ENCODE results near the gene NHSL2. TPM values are rescaled to one million over a fixed set of nuclear protein-coding genes. Genes with fewer than 3 reads are reported as not detected.

Gene NHSL2
- total RNA-seq, 4 donors from 2014 or later = 7.6 to 30.8 (median 9.1) TPM

DNA sequence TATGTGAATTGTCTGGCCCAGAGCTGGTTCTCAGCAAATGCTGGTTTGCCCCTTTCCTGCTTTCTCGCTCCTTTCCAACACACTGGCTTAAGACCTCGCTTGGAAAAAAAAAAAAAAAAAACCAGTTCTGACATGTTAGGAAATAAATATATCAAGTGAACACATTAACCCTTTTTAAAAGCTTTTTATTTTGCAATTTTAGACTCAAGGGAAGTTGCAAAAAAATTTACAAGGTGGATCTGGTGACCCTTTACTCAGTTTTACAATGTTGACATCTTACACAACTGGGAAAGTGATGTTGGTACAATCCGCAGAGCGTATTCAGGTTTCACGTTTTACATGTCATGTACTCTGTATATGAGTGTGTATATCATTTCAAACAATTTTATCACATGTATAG lies 121.0 kb downstream of the NHSL2 start:
- Histone ChIP-seq H3K9me3 (no peaks in the 10 kb centered on the region), H3K27ac (no peak overlapping the region), H3K4me1 (no peaks in the 10 kb centered on the region), H3K36me3 (no peaks in the 10 kb centered on the region), H3K4me3 (no peak overlapping the region), H3K27me3 (peaks cover 0 to 5% of the 10 kb centered on the region in 2 donors)
- TF ChIP-seq CTCF (IDR thresholded peaks at IDR 0.05) = no peak
- TF ChIP-seq POLR2A (IDR thresholded peaks at IDR 0.05) = no peak
- no peak for DNase-seq
- intact Hi-C loops (cut with DNase I; ENCODE audit: low total_unique reads) = no loop called here

DNA sequence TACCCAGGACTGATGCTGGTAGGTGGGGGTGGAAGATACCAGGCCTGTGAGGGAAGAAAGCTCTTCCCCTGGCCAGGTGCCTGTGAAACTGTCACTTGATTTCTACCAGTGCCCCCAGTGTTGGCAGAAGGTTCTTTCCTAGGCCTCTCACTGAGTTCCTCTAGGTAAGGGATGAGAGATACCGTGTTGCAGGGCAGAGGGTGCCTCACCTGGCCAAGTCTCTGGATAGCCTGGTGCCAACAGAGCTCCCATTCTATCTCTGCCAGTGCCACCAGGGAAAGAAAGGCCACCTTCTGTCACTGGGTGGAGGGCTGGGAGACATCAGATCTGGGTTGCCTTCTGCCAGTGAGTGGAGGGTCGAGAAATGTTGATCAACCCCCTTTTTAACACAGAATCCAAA lies 127.0 kb downstream of the NHSL2 start:
- intact Hi-C loops (cut with DNase I; ENCODE audit: low total_unique reads) = no loop called here
- H3K4me1 ChIP-seq = peaks cover 0 to 4% of the 10 kb centered on the region in 2 donors
- no peaks in the 10 kb centered on the region for H3K36me3 ChIP-seq
- H3K27me3 ChIP-seq = peaks cover 0 to 5% of the 10 kb centered on the region in 2 donors
- H3K9me3 ChIP-seq = no peaks in the 10 kb centered on the region
- DNase-seq = no peak
- TF ChIP-seq CTCF (IDR thresholded peaks at IDR 0.05) = no peak
- no peak for TF ChIP-seq POLR2A (IDR thresholded peaks at IDR 0.05)
- H3K4me3 ChIP-seq = no peak overlapping the region
- no peak overlapping the region for H3K27ac ChIP-seq

DNA sequence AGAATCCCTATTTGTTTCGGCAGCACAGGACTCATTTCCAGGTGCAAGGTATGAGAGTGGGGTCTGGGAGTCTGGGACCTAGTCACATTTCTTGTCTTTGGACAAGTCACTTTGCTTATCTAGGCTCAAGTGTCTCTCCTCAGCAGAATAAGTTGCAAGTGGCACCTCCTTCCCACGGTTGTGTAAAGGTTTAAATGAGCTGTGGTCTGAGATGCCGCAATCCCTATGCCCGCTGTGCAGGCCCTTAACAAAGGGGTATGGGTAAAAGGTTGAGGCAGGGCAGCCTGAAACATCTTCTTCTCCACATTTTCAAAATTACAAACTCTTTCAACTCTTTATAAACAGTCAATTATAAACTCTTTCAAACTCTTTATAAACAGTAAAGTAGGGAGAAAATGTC lies 127.4 kb downstream of the NHSL2 start:
- no peak overlapping the region for H3K27ac ChIP-seq

DNA sequence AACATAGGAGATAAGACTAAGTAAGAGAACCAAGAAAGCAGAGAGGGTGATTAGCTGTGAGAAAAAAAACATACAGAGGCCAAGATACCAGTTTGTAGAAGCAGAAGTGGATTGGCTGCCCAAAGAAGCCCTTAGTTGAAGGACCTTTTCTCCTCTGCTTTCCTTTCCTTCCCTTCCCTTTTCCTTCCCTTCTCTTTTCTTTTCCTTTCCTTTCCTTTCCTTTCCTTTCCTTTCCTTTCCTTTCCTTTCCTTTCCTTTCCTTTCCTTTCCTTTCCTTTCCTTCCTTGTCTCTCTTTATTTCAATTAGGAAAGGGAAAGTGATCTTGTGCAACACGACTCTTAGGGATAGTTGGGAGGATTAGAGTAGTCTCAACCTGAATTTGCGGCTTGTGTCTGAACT lies 128.2 kb downstream of the NHSL2 start:
- peaks cover 0 to 5% of the 10 kb centered on the region in 2 donors for H3K27me3 ChIP-seq
- no peak for DNase-seq
- peaks cover 0 to 4% of the 10 kb centered on the region in 2 donors for H3K4me1 ChIP-seq
- no peak overlapping the region for H3K27ac ChIP-seq
- no peaks in the 10 kb centered on the region for H3K36me3 ChIP-seq
- H3K4me3 ChIP-seq = no peak overlapping the region
- TF ChIP-seq POLR2A (IDR thresholded peaks at IDR 0.05) (no peak), CTCF (IDR thresholded peaks at IDR 0.05) (no peak)
- H3K9me3 ChIP-seq = no peaks in the 10 kb centered on the region
- intact Hi-C loops (cut with DNase I; ENCODE audit: low total_unique reads) = no loop called here

More for the DNA sequence above, 127.4 kb downstream of the NHSL2 start:
- H3K4me1 ChIP-seq = peaks cover 0 to 4% of the 10 kb centered on the region in 2 donors
- no peak for DNase-seq
- no peak overlapping the region for H3K4me3 ChIP-seq
- H3K9me3 ChIP-seq = no peaks in the 10 kb centered on the region
- no peaks in the 10 kb centered on the region for H3K36me3 ChIP-seq
- intact Hi-C loops (cut with DNase I; ENCODE audit: low total_unique reads) = no loop called here
- H3K27me3 ChIP-seq = peaks cover 0 to 5% of the 10 kb centered on the region in 2 donors
- TF ChIP-seq CTCF (IDR thresholded peaks at IDR 0.05) (no peak), POLR2A (IDR thresholded peaks at IDR 0.05) (no peak)

DNA sequence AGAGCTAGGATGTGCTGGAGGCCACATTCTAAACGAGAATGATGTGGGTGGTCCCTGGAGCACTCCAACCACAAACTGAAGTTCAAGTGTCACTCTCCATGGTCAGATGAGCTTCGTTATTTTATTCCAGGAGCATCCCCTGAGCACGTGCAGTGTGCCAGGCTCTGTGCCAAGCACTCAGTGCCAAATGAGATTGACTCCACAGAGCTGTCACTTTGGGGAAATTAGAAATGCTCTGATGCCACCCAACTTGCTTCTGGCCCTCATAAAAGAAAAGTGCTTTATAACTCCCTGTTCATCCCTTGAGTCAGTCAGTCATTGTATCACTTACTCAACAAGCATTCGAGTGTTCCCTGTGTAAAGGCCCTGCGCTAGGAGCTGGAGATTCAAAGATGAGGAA lies 129.9 kb downstream of the NHSL2 start:
- no peak for TF ChIP-seq CTCF (IDR thresholded peaks at IDR 0.05)
- TF ChIP-seq POLR2A (IDR thresholded peaks at IDR 0.05) = no peak
- Histone ChIP-seq H3K9me3 (no peaks in the 10 kb centered on the region), H3K36me3 (no peaks in the 10 kb centered on the region), H3K27me3 (no peaks in the 10 kb centered on the region), H3K4me3 (no peak overlapping the region), H3K4me1 (peaks cover 0 to 4% of the 10 kb centered on the region in 2 donors), H3K27ac (peak overlapping the region; percentile 70 to 74)
- intact Hi-C loops (cut with DNase I; ENCODE audit: low total_unique reads) = no loop called here
- no peak for DNase-seq

Data from uterus (tissue), 4 donors.